GM23338 (cell line): ENCODE results near the gene KREMEN2.

Source experiments
- CTCF ChIP-seq, 2 experiments: fragments of 200-600 bp in 1 of 2; sonication (generic) in 1 of 2; conservative IDR thresholded peaks; 2 replicates each; pipeline versions ENCODE4 v1.5.1 to v1.6.1; 2016 to 2017; ENCODE audit warnings: antibody characterized with exemption in 2 of 2, low read depth in 2 of 2, mild to moderate bottlenecking in 2 of 2, moderate library complexity in 1 of 2
- EZH2phosphoT487 ChIP-seq: fragments of 200-600 bp; sonication (generic); IDR thresholded peaks from one replicate; pipeline ENCODE4 v1.8.1; 2018; ENCODE audit warnings: antibody characterized with exemption; ENCODE audit not compliant: unreplicated experiment
- NANOG ChIP-seq: IDR thresholded peaks from 2 replicates; pipeline ENCODE4 v1.6.1; 2016; ENCODE audit warnings: antibody characterized with exemption, borderline replicate concordance

- TF ChIP-seq CTCF (conservative IDR thresholded peaks at IDR 0.05; ENCODE audit: low read depth in 2 of 2) = no peak
- TF ChIP-seq NANOG = no peak
- TF ChIP-seq EZH2phosphoT487 = no peak
Observed at GRCh38 chr16:2938206-2938605, 25.9 kb upstream of the KREMEN2 start.
